ENCODE measurements around the gene PCDHB8.
"Not testable (repeated sequence)": the region's sequence is repeated elsewhere in the genome, so short reads cannot be mapped to it uniquely, and the experiment has no call there.

PCDHB8 gene

GRCh38 chr5:141177577-141178191 is at the start of gene PCDHB8:
Gene PCDHB8, plus strand, starts transcription at chr5:141177790. Its CDS starts 245 bp downstream, at chr5:141178035.
- peak; percentile 90 for DNase-seq (ENCODE audit: low spot score)

GRCh38 chr5:141135030-141135717 is 42.4 kb upstream of the PCDHB8 start, which contains the start of gene PCDHB5:
Gene PCDHB5, plus strand, starts transcription at chr5:141135206. Its CDS starts 229 bp downstream, at chr5:141135435.
- DNase-seq (ENCODE audit: low spot score): peak; percentile 72

- no peak for DNase-seq (ENCODE audit: low spot score)
These were observed 41.8 kb upstream of the PCDHB8 start for GRCh38 chr5:141135718-141136266.

GRCh38 chr5:141137346-141137745 is 40.2 kb upstream of the PCDHB8 start:
- not testable (repeated sequence) for DNase-seq (ENCODE audit: low spot score)

- no peak for DNase-seq (ENCODE audit: low spot score)
These were observed 27.8 kb upstream of the PCDHB8 start, which contains the start of gene PCDHB6 for GRCh38 chr5:141149812-141150211. Gene PCDHB6, plus strand, starts transcription at chr5:141150057. Its CDS starts 201 bp downstream, at chr5:141150258.

GRCh38 chr5:141150224-141150992 is 27.2 kb upstream of the PCDHB8 start:
- no peak for DNase-seq (ENCODE audit: low spot score)

GRCh38 chr5:141150993-141151325 is 26.6 kb upstream of the PCDHB8 start:
- no peak for DNase-seq (ENCODE audit: low spot score)

GRCh38 chr5:141151632-141152031 is 26.0 kb upstream of the PCDHB8 start:
- not testable (repeated sequence) for DNase-seq (ENCODE audit: low spot score)

- DNase-seq (ENCODE audit: low spot score): not testable (repeated sequence)
These were observed 25.5 kb upstream of the PCDHB8 start for GRCh38 chr5:141152096-141152495.

- DNase-seq (ENCODE audit: low spot score): peak; percentile 46
These were observed 21.8 kb upstream of the PCDHB8 start for GRCh38 chr5:141155540-141156374.

- DNase-seq (ENCODE audit: low spot score): not testable (repeated sequence)
These were observed 20.2 kb upstream of the PCDHB8 start for GRCh38 chr5:141157356-141157755.

- not testable (repeated sequence) for DNase-seq (ENCODE audit: low spot score)
These were observed 19.7 kb upstream of the PCDHB8 start for GRCh38 chr5:141157901-141158300.

GRCh38 chr5:141172381-141173204 is 5.0 kb upstream of the PCDHB8 start, which contains the start of gene PCDHB7:
Gene PCDHB7, plus strand, starts transcription at chr5:141172644. Its CDS starts 192 bp downstream, at chr5:141172836.
- DNase-seq (ENCODE audit: low spot score): peak; percentile 50

- not testable (repeated sequence) for DNase-seq (ENCODE audit: low spot score)
These were observed 3.1 kb upstream of the PCDHB8 start for GRCh38 chr5:141174291-141175104.

- no peak for DNase-seq (ENCODE audit: low spot score)
These were observed 1.7 kb upstream of the PCDHB8 start for GRCh38 chr5:141175933-141176332.

- not testable (repeated sequence) for DNase-seq (ENCODE audit: low spot score)
These were observed 1.8 kb downstream of the PCDHB8 start for GRCh38 chr5:141179371-141179770.

GRCh38 chr5:141179876-141180275 is 2.3 kb downstream of the PCDHB8 start:
- not testable (repeated sequence) for DNase-seq (ENCODE audit: low spot score)

GRCh38 chr5:141180313-141180712 is 2.7 kb downstream of the PCDHB8 start:
- no peak for DNase-seq (ENCODE audit: low spot score)

GRCh38 chr5:141182248-141182647 is 4.7 kb downstream of the PCDHB8 start, which contains the start of gene PCDHB16:
Gene PCDHB16, plus strand, starts transcription at chr5:141182387. Its CDS starts 173 bp downstream, at chr5:141182560.
- DNase-seq (ENCODE audit: low spot score): no peak

Data from HuH-7 (cell line).